Gastrocnemius medialis (tissue), 4 donors: ENCODE results near the gene TNS3. TPM values are rescaled to one million over a fixed set of nuclear protein-coding genes. Genes with fewer than 3 reads are reported as not detected.

Experiments used
- ATAC-seq, 2 donors: fragments of 150-250 bp; one replicate each; pipeline ENCODE4 v1.9.1; 2016
- DNase-seq, 2 donors: peaks; one replicate each; pipeline ENCODE4 v3.0.0-alpha.2; 2019
- H3K27ac ChIP-seq, 4 donors: fragments of 200-600 bp; sonication (generic); 1 replicate in 1 of 4; 2 replicates in 3 of 4; pipeline ENCODE4 v1.5.1; 2016 to 2018; ENCODE audit warnings: mild to moderate bottlenecking in 2 of 4, moderate library complexity in 1 of 4
- H3K27me3 ChIP-seq, 3 donors: fragments of 200-600 bp; sonication (generic) in 2 of 3; 1 replicate in 1 of 3; 2 replicates in 2 of 3; pipeline versions ENCODE4 v1.5.1 to v1.6.0; 2016 to 2019; ENCODE audit warnings: mild to moderate bottlenecking in 1 of 3, moderate library complexity in 1 of 3
- H3K36me3 ChIP-seq, 2 donors: fragments of 200-600 bp; sonication (generic) in 1 of 2; one replicate each; pipeline ENCODE4 v1.5.1; 2017 to 2018
- H3K4me1 ChIP-seq, 2 donors: fragments of 200-600 bp; sonication (generic) in 1 of 2; one replicate each; pipeline ENCODE4 v1.5.1; 2016 to 2017; ENCODE audit warnings: mild to moderate bottlenecking in 2 of 2
- H3K4me3 ChIP-seq, 4 donors: fragments of 200-600 bp; sonication (generic) in 3 of 4; 1 replicate in 1 of 4; 2 replicates in 3 of 4; pipeline ENCODE4 v1.5.1; 2016 to 2019; ENCODE audit warnings: mild to moderate bottlenecking in 2 of 4
- H3K9me3 ChIP-seq, 3 donors: fragments of 200-600 bp; sonication (generic) in 2 of 3; 1 replicate in 1 of 3; 2 replicates in 2 of 3; pipeline ENCODE4 v1.5.1; 2016 to 2019
- CTCF ChIP-seq, 5 experiments: fragments of 450-650 bp in 3 of 5; fragments of 200-600 bp in 2 of 5; sonication (generic) in 2 of 5; IDR thresholded peaks in 4 of 5; conservative IDR thresholded peaks in 1 of 5; 1 replicate in 4 of 5; 2 replicates in 1 of 5; pipeline ENCODE4 v1.5.1; 2016 to 2019; ENCODE audit warnings: antibody characterized with exemption in 5 of 5, mild to moderate bottlenecking in 3 of 5, moderate library complexity in 3 of 5
- POLR2A ChIP-seq, 2 donors: fragments of 450-650 bp; IDR thresholded peaks; one replicate each; pipeline ENCODE4 v1.6.1; 2017; ENCODE audit warnings: antibody characterized with exemption in 2 of 2, mild to moderate bottlenecking in 2 of 2, moderate library complexity in 2 of 2
- in situ Hi-C, 4 donors: fragments of 200-750 bp; cut with MboI; loops; one replicate each; pipeline versions ENCODE4 v1.15.0 to v1.8.0; 2017; ENCODE audit warnings: low sequenced_read_pairs in 4 of 4
- intact Hi-C: fragments of 100-400 bp; cut with DNase I; formaldehyde crosslinking; loops from one replicate; pipeline ENCODE4 v1.15.1; 2023; ENCODE audit warnings: low total_unique reads
- total RNA-seq, 4 donors: library from RNA; depleted of rRNA; stranded (reverse); fragments of >200 nt; gene quantifications; one replicate each; pipeline versions ENCODE4 v1.1.0 to v1.2.3, GENCODE V29; 2016

The TNS3 gene
- total RNA-seq, 4 donors from 2014 or later = 39.4 to 64.3 (median 50.5) TPM

- intact Hi-C loops = no loop called here
- Histone ChIP-seq H3K4me1 (peaks cover 37 to 46% of the 10 kb centered on the region in 2 donors), H3K27me3 (no peaks in the 10 kb centered on the region), H3K36me3 (no peaks in the 10 kb centered on the region), H3K4me3 (no peak overlapping the region), H3K27ac (peak overlapping the region; percentile 39 to 74 (median 55)), H3K9me3 (no peaks in the 10 kb centered on the region)
- TF ChIP-seq POLR2A (IDR thresholded peaks at IDR 0.05) (no peak), CTCF (IDR thresholded peaks at IDR 0.05 in 4 of 5, conservative IDR thresholded peaks at IDR 0.05 in 1 of 5) (no peak)
- DNase-seq (no peak), ATAC-seq (peak; percentile 79 to 82)
- in situ Hi-C loops = no loop called here
Observed at GRCh38 chr7:47310020-47310419, 271.9 kb downstream of the TNS3 start.

GRCh38 chr7:47308808-47309207 is 273.1 kb downstream of the TNS3 start:
- Histone ChIP-seq H3K9me3 (no peaks in the 10 kb centered on the region), H3K27ac (peak overlapping the region in 1 of 4 donors; percentile 42), H3K4me3 (no peak overlapping the region), H3K27me3 (no peaks in the 10 kb centered on the region), H3K4me1 (peaks cover 33 to 40% of the 10 kb centered on the region in 2 donors), H3K36me3 (no peaks in the 10 kb centered on the region)
- DNase-seq (no peak), ATAC-seq (no peak)
- in situ Hi-C loops (no loop called here), intact Hi-C loops (no loop called here)
- TF ChIP-seq POLR2A (IDR thresholded peaks at IDR 0.05) (no peak), CTCF (IDR thresholded peaks at IDR 0.05 in 4 of 5, conservative IDR thresholded peaks at IDR 0.05 in 1 of 5) (no peak)

- Histone ChIP-seq H3K36me3 (peaks cover 0 to 7% of the 10 kb centered on the region in 2 donors), H3K27ac (no peak overlapping the region), H3K9me3 (no peaks in the 10 kb centered on the region), H3K4me3 (no peak overlapping the region), H3K4me1 (peaks cover 33 to 47% of the 10 kb centered on the region in 2 donors), H3K27me3 (no peaks in the 10 kb centered on the region)
- intact Hi-C loops (no loop called here), in situ Hi-C loops (no loop called here)
- DNase-seq (no peak), ATAC-seq (no peak)
- TF ChIP-seq POLR2A (IDR thresholded peaks at IDR 0.05) = no peak
Observed at GRCh38 chr7:47307311-47307710, 274.6 kb downstream of the TNS3 start.

GRCh38 chr7:47304727-47305719 is 276.9 kb downstream of the TNS3 start:
- Histone ChIP-seq H3K9me3 (no peaks in the 10 kb centered on the region), H3K27me3 (no peaks in the 10 kb centered on the region), H3K4me1 (peaks cover 28 to 43% of the 10 kb centered on the region in 2 donors), H3K27ac (peak overlapping the region; percentile 39 to 74 (median 60)), H3K4me3 (no peak overlapping the region), H3K36me3 (peaks cover 0 to 16% of the 10 kb centered on the region in 2 donors)
- intact Hi-C loops = no loop called here
- peak; percentile 46 to 68 for DNase-seq
- in situ Hi-C loops = no loop called here
- ATAC-seq = peak; percentile 58 to 84
- TF ChIP-seq POLR2A (IDR thresholded peaks at IDR 0.05) (no peak), CTCF (IDR thresholded peaks at IDR 0.05 in 4 of 5, conservative IDR thresholded peaks at IDR 0.05 in 1 of 5) (no peak)

GRCh38 chr7:47303695-47304453 is 278.0 kb downstream of the TNS3 start:
- H3K36me3 ChIP-seq = peaks cover 0 to 16% of the 10 kb centered on the region in 2 donors
- in situ Hi-C loops = no loop called here
- no peak overlapping the region for H3K4me3 ChIP-seq
- no peaks in the 10 kb centered on the region for H3K9me3 ChIP-seq
- no peaks in the 10 kb centered on the region for H3K27me3 ChIP-seq
- H3K4me1 ChIP-seq = peaks cover 22 to 34% of the 10 kb centered on the region in 2 donors
- ATAC-seq (no peak), DNase-seq (no peak)
- TF ChIP-seq POLR2A (IDR thresholded peaks at IDR 0.05) (no peak), CTCF (IDR thresholded peaks at IDR 0.05 in 4 of 5, conservative IDR thresholded peaks at IDR 0.05 in 1 of 5) (no peak)
- peak overlapping the region in 3 of 4 donors; percentile 48 to 74 (median 64) for H3K27ac ChIP-seq
- intact Hi-C loops = no loop called here
